ENCODE results near the gene ABO.
"Not testable (repeated sequence)": the region's sequence is repeated elsewhere in the genome, so short reads cannot be mapped to it uniquely, and the experiment has no call there.

The ABO gene

DNA sequence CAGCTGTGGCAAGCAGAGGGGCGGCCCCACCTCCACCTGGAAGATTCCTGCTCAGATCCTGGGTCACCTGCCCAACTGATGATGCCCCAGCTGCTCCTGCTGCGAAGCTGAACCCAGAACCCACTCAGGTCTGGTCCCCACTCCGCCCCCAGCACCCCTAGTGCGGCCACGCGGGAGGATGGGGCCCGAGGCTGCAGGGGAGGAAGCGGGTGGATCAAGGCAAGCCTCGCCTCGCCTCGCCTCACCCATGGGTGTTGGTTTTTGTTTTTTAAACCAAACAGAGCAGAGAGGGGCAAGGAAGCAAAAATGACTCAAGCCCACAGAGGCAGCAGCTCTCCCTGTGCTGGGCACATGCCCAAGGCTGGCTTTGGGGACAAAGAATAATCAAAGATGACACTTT, 23.2 kb downstream of the ABO start:
- intact Hi-C loops (cut with DNase I; ENCODE audit: low total_unique reads) = no loop called here
- Histone ChIP-seq H3K4me1 (no peaks in the 10 kb centered on the region), H3K27me3 (peaks cover 0 to 29% of the 10 kb centered on the region in 2 donors), H3K27ac (no peak overlapping the region), H3K4me3 (no peak overlapping the region), H3K36me3 (no peaks in the 10 kb centered on the region), H3K9me3 (peaks cover 0 to 6% (median 0%) of the 10 kb centered on the region in 3 donors)
- DNase-seq = no peak
- TF ChIP-seq, protein P1, sequence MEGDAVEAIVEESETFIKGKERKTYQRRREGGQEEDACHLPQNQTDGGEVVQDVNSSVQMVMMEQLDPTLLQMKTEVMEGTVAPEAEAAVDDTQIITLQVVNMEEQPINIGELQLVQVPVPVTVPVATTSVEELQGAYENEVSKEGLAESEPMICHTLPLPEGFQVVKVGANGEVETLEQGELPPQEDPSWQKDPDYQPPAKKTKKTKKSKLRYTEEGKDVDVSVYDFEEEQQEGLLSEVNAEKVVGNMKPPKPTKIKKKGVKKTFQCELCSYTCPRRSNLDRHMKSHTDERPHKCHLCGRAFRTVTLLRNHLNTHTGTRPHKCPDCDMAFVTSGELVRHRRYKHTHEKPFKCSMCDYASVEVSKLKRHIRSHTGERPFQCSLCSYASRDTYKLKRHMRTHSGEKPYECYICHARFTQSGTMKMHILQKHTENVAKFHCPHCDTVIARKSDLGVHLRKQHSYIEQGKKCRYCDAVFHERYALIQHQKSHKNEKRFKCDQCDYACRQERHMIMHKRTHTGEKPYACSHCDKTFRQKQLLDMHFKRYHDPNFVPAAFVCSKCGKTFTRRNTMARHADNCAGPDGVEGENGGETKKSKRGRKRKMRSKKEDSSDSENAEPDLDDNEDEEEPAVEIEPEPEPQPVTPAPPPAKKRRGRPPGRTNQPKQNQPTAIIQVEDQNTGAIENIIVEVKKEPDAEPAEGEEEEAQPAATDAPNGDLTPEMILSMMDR (IDR thresholded peaks at IDR 0.05) = no peak

DNA sequence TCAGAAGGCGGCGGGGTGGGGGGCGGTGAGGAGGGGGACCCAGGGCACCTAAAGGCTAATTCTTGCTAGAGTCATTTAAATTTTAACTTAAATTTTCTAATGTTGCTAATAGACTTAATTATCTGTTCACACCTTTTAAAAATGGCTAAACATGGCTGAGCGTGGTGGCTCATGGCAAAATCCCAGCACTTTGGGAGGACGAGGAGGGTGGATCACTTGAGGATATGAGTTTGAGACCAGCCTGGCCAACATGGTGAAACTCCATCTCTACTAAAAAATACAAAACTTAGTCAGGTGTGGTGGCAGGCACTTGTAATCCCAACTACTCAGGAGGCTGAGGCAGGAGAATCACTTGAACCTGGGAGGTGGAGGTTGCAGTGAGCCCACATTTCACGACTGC, 23.8 kb downstream of the ABO start:
- H3K4me3 ChIP-seq; H3K4me1 ChIP-seq; DNase-seq; H3K36me3 ChIP-seq; H3K27ac ChIP-seq; H3K9me3 ChIP-seq; intact Hi-C loops (cut with DNase I; ENCODE audit: low total_unique reads): not testable (repeated sequence)
- H3K27me3 ChIP-seq = peaks cover 0 to 31% of the 10 kb centered on the region in 2 donors

DNA sequence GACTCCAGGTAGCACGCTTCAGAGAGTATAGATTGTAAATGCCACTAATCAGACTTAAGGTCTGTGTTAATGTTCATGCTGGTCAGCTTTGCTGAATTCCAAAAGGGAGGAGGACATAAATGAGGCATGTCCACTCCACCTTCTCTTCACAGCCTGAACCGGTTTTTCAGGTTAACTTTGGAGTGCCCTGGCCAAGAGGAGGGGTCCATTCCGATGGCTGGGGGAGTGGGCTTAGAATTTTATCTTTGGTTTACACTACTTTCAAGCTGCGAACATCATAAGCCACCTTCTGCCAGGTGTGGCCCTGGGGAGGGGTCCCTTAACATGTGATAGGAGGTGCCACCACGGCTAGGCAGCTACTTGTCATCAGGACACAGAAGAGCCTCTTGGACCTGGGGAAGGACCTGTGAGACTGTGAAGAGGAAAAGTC, 24.2 kb downstream of the ABO start:
- no peaks in the 10 kb centered on the region for H3K4me1 ChIP-seq
- no peak overlapping the region for H3K27ac ChIP-seq
- peaks cover 0 to 31% of the 10 kb centered on the region in 2 donors for H3K27me3 ChIP-seq
- TF ChIP-seq, protein P1 (IDR thresholded peaks at IDR 0.05) = no peak
- no peak for DNase-seq
- H3K9me3 ChIP-seq = peaks cover 0 to 6% (median 0%) of the 10 kb centered on the region in 3 donors
- intact Hi-C loops (cut with DNase I; ENCODE audit: low total_unique reads) = no loop called here
- H3K36me3 ChIP-seq = no peaks in the 10 kb centered on the region
- no peak overlapping the region for H3K4me3 ChIP-seq

DNA sequence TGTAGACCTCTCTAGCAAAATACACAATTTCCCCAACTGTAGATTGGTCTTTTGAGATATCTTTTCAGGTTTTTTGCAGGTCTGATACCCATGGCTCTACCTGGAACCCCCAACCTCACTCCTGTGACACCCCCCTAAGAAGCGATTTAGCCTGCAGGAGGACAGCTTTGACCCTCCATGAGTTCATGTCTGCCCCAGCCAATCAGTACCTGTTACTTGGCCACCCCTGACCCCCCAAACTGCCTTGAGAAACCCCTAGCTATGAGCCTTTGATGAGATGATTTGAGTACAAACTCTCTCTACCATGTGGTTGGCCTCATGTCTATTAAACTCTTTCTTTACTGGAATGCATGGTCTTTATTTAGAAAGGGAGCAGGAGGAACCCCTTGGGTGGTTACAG, 25.7 kb downstream of the ABO start:
- DNase-seq = no peak
- Histone ChIP-seq H3K9me3 (peaks cover 0 to 4% (median 0%) of the 10 kb centered on the region in 3 donors), H3K27ac (no peak overlapping the region), H3K36me3 (no peaks in the 10 kb centered on the region), H3K4me3 (no peak overlapping the region), H3K4me1 (no peaks in the 10 kb centered on the region), H3K27me3 (peaks cover 0 to 31% of the 10 kb centered on the region in 2 donors)
- intact Hi-C loops (cut with DNase I; ENCODE audit: low total_unique reads) = no loop called here
- TF ChIP-seq, protein P1 (IDR thresholded peaks at IDR 0.05) = no peak

DNA sequence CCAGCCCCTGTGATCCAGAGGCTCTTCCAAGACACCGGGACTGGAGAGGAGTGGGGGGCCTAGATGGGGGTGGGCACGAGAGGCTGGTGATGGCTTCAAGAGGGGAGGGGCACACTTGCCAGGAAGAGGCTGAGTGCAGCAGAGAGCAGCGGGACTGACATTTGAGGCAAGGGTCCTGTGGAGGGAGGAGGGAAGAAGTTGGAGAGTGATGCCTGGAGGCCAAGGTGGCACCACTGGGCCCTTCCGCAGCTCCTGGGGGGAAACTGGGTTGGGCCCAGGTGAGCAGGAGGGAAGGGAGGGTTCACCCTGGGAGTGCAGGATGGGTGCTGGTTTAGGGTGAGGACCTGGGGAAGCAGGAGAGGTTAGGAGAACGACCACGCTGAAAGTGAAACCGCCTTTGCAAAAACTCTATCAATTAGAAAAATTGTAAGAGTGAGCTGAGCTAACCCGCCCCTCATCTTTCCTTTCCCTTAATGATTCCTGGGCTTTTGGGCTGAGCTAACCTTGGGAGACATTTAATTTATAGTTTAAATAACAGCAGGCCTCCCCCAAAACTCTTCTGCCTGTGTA, 26.2 kb downstream of the ABO start:
- Histone ChIP-seq H3K36me3 (no peaks in the 10 kb centered on the region), H3K4me3 (no peak overlapping the region), H3K9me3 (no peaks in the 10 kb centered on the region), H3K27me3 (peaks cover 0 to 32% of the 10 kb centered on the region in 2 donors), H3K4me1 (no peaks in the 10 kb centered on the region), H3K27ac (no peak overlapping the region)
- TF ChIP-seq, protein P1 (IDR thresholded peaks at IDR 0.05) = no peak
- intact Hi-C loops (cut with DNase I; ENCODE audit: low total_unique reads) = no loop called here
- DNase-seq = no peak

DNA sequence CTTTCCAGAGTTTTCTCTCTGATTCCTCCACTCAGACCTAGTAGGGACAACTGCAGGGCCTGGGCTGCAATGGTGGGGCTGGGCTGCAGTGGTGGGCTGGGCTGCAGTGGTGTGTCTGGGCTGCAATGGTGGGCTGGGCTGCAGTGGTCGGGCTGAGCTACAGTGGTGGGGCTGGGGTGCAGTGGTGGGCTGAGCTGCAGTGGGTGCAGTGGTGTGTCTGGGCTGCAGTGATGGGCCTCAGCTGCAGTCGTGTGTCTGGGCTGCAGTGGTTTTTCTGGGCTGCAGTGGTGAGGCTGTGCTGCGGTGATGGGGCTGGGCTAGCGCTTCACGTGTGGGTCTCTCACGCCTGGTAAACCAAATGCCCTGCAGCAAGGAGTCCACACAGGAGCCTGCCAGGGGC, 27.4 kb downstream of the ABO start:
- H3K4me1 ChIP-seq = no peaks in the 10 kb centered on the region
- TF ChIP-seq, protein P1 (IDR thresholded peaks at IDR 0.05) = no peak
- DNase-seq = no peak

More for the DNA sequence above, 27.4 kb downstream of the ABO start:
- Histone ChIP-seq H3K27ac (no peak overlapping the region), H3K9me3 (no peaks in the 10 kb centered on the region), H3K4me3 (no peak overlapping the region), H3K36me3 (no peaks in the 10 kb centered on the region), H3K27me3 (peaks cover 0 to 38% of the 10 kb centered on the region in 2 donors)
- intact Hi-C loops (cut with DNase I; ENCODE audit: low total_unique reads) = no loop called here
